HG03025 (cell line): Measurements from ENCODE around the gene PCDH19.
"Not testable (repeated sequence)": the region's sequence is repeated elsewhere in the genome, so short reads cannot be mapped to it uniquely, and the experiment has no call there.

ENCODE experiments used
- ATAC-seq: cut with Tn5 transposase; IDR thresholded peaks from one replicate; pipeline ENCODE4 v1.9.1; 2021; ENCODE audit warnings: mild to moderate bottlenecking, moderate library complexity; ENCODE audit not compliant: unreplicated experiment, low FRiP score

PCDH19 gene, protein sequence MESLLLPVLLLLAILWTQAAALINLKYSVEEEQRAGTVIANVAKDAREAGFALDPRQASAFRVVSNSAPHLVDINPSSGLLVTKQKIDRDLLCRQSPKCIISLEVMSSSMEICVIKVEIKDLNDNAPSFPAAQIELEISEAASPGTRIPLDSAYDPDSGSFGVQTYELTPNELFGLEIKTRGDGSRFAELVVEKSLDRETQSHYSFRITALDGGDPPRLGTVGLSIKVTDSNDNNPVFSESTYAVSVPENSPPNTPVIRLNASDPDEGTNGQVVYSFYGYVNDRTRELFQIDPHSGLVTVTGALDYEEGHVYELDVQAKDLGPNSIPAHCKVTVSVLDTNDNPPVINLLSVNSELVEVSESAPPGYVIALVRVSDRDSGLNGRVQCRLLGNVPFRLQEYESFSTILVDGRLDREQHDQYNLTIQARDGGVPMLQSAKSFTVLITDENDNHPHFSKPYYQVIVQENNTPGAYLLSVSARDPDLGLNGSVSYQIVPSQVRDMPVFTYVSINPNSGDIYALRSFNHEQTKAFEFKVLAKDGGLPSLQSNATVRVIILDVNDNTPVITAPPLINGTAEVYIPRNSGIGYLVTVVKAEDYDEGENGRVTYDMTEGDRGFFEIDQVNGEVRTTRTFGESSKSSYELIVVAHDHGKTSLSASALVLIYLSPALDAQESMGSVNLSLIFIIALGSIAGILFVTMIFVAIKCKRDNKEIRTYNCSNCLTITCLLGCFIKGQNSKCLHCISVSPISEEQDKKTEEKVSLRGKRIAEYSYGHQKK (N-terminal part only)

DNA sequence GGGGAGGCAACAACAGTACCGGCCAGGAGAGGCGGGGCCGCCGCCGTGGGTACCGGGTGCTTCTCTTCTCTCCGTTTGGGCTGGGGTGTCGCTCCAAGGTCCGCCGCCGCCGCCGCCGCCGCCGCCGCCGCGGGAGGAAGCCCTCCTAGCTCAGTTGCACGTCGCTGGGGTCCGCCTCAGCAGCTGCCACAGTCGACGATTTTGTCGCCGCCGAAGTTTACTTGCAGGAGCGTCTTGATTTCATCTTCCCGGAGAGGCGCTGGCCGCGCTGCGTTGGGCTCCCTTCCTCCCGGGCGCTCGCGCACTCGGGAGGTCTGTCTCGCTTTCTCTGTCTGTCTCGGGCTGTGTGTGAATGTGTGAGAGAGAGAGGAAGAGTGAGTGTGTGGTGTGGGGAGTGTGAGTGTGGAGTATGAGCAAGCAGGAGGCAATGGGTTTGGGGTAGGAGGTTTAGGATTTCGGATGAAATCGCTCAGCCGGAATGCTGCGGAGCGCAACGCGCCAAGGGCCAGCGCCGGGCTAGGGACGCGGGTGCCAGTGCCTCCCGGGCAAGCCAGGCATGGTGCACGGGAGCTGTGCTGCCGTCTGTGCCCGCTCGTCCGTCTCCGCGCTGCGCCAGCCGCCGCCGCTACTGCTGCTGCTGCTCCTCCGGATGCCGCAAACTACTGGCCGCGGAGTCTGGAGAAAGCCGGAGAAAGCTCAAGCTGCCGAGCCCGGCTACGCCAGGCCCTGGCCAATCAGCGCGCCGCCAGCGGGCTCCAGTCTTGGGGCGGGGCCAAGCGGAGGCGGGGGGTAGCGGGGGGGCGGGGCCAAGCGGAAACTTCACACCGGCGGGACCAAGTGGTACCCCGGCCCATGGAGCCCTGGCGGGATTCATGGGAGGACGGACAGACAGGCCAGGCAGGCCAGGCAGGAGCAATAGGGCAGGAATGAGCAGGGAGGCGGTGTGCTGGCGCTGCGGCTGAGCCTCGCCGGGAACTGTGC, at the start of gene PCDH19:
PCDH19 (minus strand) TSS at position 664 of the 981 bp plus-strand sequence. CDS start 1,676 bp downstream, outside the sequence.
- no peak for ATAC-seq

DNA sequence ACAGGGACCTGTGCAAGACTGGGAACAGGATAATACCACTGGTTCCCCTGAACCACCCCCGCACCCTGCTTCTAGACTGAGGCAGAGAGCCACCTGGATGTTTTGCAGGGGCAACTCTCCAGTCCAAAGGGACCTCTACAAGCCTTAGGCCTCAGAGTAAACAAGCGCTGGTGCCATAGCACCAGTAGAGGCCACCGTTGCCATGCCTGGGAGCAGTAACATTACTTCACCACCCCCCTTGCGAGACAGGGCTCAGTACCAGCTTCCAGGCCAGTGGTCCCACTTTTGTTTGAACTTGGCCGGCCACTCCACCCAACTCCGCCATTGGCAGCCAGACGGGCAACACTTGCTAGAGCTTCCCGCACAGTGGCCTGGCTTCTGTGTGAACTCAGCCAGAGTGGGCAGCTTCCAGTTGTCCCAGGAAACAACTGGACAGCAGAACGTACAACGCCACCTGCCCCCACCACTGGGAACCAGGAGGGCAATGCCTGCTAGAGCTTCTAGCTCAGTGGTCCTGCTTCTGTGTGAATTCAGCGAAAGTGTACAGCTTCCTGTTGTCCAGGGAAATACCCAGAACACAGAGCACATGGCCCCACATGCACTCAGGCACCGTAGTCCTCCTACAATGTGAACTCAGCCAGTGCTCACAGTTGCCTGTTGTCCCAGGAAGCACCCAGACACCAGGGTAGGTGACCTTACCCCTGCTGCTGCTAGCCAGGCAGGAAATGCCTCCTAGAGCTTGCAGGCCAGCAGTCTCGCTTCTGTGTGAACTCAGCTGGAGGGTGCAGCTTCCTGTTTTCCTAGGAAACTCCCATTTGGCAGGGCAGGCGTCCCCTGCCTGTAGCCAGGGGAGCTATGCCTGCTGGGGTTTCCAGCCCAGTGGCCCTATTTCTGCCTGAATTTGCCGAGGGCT, 39.9 kb upstream of the PCDH19 start:
- no peak for ATAC-seq

DNA sequence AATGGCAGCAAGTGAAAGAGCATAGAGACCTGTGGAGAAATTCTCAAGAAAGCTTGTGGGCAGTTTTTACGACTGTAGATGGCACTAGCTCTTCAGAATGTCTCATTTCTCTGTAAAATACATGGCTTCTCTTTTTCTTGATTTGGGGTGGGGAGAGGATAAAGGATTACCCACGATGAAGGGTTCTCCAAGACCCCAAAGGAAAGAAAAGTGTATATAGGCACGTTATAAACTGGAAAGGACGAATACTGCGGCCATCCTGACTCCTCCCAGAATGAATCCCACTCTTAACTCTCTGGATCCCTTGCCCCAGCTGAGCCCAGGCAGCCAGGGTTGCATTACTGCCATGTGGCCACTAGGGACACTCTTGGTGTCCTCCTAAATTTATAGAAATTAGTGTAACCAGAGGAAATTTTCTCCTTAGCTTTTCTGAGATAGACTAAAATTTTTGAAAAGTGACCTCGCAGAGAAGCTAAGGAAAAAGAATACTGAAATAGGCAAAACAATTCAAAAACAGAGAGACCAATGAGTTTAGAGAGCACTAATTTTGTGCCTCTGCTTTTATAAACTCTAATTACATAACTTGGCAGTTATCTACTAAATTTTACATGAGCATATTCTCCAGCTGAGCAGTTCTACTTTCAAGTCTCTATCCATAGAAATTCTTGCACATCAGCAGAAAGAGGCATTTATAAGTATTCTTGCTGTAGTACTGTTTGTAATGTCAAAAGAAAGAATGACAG, 37.8 kb upstream of the PCDH19 start:
- ATAC-seq, result no peak

DNA sequence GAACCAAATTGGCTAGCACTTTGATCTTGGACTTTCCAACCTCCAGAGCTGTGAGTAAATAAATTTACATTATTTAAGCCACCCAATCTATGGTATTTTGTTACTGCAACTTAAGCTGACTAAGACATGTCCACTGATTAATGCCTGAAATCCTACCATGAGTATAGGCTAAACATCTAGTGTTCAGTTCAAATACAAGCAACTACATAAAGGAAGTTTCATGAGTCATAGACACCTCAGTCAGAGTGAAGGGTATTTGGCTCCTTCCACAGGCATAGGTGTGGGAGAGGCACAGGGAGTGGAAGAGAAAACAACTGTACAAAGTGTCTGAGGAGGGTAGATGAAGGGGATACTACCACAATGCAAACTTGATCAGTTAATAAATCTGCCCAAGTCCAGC, 35.5 kb upstream of the PCDH19 start:
- no peak for ATAC-seq

DNA sequence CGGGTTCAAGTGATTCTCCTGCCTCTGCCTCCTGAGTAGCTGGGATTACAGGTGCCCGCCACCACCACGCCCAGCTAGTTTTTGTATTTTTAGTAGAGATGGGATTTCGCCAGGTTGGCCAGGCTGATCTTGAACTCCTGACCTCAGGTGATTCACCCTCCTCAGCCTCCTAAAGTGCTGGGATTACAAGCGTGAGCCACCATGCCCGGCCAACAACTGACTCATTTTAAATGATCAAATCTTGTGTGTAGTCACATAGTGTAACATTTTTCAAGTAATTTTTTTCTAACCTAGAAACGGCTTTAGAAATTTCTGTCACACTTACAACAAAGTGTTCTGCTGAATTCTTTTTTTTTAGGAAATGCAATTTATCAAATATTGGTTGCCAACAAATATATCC, 31.2 kb upstream of the PCDH19 start:
- not testable (repeated sequence) for ATAC-seq

DNA sequence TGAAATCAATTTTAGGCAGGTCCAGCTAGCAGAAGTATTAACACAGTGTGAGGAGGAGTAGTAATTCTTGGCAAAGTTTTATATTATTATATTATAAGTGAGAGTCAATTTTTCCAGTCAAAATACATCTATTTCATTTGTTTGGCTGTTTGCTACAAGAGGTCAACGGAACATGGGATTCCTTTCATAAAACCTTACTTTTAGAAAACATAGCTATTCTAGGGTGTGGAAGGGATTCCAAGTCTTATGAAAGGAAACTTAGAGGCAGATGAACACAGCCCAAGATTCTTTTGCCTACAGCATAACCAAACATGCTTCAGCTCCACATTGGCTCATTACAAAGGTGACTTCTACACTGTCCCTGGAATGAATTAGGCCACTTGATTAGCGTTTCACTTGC, 29.9 kb upstream of the PCDH19 start:
- no peak for ATAC-seq

DNA sequence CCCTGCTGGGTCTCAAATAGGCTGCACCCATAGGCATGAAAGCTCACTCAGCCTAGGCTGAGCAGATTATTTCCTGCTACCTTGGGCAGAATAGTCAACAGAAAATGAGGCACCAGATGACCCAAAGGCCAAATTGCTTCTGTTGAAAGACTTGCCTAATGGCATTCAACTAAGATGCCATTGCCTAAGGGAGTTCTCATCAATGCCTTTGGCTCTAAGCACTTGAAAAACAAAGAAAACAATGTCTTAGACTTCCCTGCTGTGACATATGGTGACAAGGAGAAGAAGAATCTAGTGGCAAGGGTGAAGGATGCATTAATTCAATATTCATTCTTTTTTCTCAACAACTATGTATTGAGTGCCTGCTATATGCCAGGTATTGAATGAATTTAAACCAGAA, 25.7 kb upstream of the PCDH19 start:
- no peak for ATAC-seq

DNA sequence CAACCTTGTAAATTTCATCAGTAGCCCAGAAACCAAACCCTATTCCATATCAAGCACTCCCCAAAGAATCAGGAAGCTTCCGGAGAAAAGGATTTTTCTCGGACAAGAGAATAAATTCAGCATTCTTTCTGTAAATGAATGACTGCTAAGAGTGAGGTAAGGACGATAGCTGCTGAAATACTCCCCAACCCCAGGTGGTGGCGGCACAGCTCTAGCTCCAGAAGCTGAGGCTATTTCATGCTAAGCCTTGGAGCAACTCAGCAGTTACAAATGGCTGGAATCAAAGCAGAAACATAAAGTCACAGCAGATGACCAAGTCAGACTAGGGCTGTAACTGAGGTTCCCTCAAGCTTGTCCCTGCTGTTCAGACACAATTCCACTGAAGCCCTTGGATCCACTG, 13.9 kb upstream of the PCDH19 start:
- ATAC-seq, result no peak

DNA sequence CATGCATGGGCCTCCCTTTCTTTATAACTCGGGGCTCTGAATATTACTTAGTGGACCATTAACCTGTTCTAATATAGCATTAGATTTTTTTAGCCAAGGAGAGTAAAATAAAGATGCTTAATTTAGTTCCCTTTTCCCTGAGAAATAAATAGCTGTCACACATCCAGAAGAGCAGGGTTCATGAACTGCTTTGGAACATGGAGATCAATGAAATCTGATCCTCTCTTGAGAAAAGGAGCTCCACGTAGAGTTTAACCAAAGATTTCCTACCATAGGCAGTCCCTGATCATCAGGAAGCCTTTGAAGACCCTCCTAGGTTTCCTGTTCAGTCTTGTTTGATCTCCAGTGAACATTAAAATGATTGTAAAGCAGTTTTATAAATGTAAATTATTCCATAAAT, 8.5 kb upstream of the PCDH19 start:
- ATAC-seq, result no peak

DNA sequence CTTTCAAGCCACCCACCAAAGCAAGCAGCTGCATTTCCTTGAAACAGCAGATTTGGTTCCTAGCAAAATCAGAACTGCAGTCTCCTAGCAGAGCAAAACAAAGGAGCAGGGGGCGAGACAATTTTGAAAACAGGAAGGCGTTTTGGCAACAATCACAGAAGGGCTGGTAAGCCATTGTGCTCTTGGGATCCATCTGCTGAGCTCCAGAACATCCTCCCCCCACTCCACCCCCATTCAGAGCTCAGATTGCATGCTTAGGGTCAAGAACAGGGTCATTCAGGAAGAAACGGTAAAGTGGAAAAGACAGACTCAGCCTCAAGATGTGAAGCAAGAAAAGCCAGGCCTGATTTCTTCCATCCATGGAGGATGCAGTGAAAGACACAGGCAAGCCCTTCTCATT, 7.6 kb upstream of the PCDH19 start:
- no peak for ATAC-seq

DNA sequence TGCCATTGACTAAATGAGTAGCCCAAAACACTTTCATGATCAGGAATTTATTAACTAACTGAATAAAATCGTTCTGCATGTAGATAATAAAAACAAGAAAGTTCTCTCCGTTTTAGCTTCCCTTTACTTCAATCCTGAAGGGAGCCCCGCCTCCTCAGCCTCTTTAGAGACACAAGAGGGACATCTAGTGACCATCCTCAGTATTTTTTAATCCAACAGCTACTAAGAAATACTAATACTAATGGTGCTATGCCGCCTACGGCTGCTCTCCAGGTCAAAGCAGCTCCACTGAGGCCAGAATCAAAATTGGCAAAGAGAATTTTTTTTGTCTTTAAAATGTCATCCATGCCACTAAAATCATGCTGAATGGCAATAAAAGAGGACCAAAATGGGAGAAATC, 3.2 kb upstream of the PCDH19 start:
- ATAC-seq, result peak; percentile 74

DNA sequence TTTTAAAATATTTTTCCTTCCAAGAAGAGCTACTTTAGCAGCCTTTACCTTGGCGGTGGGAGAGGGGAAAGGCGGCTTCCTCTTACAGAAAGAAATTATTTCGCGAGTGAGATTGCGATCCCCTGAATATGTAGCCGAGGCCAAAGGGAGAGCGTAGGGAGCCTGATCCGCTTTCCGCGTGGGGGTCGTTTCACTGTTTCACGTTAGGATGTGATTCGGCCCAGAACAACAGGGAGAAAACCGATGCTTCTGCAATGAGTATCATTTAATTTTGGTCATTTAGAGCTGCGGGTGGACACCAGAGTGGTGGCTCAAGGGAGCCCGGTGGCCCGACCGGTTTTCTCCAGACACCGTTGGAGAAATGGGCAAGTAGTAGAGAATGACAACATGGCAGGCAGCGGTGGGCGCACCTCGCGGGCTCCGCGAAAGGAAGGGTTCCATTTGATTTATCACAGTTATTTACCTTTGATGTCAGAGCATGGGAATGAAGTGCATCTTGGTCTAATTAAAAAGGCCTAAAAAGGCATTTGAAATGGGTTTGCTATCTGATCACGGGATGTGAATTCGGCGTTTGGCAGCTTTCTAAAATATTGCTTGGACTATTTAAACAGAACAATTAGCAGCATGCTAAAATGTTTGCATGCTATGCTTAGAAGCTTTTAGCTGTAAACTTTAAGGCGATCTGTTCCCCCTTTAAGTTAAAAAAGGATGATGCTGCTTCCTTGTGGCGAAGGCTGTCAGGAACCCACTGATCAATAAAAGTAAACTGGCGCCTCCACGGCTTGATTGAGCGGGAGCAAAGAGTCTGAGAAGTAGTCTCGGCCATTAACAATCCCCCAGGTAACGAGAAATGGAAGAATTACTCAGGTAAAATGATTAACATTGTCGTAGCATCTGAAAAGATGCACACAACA, 2.0 kb upstream of the PCDH19 start:
- no peak for ATAC-seq

DNA sequence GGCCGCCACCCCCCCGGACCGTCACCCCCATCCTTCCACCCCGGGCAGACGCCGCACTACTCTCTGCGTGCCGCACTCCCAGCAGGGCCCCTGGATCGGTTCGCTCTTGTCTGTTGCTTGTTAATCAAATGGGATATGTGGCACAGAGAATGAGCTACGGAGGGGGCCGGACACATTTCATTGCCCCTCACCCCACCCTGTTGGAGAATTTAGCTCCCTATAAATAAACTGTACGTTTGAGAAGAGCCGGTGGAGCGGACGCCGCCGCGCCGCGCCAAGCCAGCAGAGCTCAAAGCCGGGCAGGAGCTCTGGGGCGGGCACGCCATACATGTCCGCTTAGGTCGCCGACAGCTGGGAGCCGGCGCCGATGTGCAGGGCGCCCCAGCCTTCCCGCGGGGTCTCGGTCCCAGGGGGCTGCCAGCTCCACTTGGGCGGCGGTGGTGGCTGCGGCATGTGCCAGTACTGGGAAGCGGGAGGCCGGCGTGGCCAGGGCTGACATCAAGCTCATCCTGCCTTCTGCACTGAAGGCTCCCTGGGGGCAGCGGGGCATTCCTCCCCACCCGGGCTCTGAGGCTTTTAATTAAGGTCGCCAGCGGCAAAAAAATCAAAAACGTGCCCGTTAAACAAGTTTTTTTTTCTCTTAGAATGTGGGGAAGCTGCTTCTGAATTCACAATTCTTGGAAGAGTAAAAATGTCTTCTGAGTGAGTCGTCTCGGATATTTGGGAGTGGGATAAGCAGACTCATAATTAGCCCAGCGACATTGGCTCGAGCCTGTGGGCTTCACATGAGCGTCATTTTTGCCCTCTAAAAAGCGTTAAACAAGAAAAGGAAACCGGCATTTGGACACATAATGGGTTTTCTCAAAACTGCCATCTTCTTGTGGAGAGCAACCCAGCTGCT, 1.1 kb upstream of the PCDH19 start:
- no peak for ATAC-seq

DNA sequence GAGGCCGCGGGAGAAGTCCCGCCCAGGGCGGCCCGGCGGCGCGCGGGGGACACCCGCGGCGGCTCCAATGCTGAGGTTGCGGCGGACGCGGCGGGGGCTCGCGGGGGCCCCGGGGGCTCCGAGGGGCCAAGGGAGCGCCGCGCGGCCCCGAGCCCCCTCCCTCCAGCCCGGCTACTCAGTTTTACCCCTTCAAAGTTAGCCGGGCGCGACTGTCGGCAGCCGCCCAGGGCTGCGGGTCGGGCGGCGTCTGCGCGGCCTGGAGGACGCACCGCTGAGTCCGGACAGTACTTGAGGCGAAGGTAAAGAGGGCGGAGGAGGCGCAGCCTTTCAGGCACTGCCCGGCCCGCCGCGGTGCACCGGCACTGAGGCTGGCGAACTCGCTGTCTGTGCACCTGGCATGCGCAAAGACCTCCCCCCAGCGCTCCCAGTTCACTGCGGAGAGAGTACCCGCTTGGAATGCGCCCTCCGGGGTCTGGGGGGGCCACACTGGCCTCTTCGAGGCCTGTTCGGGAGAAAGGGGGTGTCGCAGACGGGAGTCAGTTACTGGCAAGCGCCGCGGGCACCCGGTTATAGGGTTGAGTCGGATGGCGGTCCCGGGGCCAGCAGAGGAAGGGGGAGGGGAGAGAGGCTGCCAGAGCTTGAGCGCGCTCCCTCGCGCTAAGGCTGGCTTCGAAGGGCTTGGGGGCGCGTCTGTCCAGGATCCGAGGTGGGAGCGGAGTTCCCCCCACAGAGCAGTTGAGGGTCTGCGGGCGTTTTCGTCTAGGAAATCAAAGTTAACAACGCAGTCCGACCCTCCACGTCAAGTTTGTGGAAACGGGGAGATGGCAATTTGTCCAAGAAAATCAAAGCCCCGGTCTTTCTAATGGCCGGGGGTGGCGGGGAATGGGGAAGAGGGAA, 1.1 kb downstream of the PCDH19 start:
- ATAC-seq, result no peak

DNA sequence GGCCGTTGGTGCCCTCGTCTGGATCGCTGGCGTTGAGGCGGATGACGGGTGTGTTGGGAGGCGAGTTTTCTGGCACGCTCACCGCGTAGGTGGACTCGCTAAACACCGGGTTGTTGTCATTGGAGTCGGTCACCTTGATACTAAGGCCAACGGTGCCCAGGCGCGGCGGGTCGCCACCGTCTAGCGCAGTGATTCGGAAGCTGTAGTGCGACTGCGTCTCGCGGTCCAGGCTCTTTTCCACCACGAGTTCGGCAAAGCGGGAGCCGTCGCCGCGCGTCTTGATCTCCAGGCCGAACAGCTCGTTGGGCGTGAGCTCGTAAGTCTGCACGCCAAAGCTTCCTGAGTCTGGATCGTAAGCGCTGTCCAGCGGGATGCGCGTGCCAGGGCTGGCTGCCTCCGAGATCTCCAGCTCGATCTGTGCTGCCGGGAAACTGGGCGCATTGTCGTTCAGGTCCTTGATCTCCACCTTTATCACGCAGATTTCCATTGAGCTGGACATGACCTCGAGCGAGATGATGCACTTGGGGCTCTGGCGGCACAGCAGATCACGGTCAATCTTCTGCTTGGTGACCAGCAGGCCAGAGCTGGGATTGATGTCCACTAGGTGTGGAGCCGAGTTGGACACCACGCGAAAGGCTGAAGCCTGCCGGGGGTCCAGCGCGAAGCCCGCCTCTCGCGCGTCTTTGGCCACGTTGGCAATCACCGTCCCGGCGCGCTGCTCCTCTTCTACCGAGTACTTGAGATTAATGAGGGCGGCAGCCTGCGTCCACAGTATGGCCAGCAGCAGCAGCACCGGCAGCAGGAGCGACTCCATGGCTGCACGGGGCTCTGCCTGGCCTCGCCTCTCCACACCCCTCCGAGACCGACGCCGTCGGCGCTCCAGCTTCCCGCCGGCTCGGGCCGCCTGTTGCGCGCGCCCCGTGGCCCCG, 2.0 kb downstream of the PCDH19 start:
- no peak for ATAC-seq
